ENCODE results near the gene APOM. TPM values are rescaled to one million over a fixed set of nuclear protein-coding genes. Genes with fewer than 3 reads are reported as not detected.

Gene APOM
- total RNA-seq, 1 experiment from 2014 or later: 2.6 TPM

- Mint-ChIP-seq H3K27ac (ENCODE audit: unreplicated experiment) (peak overlapping the region; percentile 55), H3K4me3 (ENCODE audit: low read depth, unreplicated experiment) (peak overlapping the region; percentile 75), H3K36me3 (ENCODE audit: insufficient read depth, unreplicated experiment) (peaks cover 48% of the 10 kb centered on the region)
These were observed 27.9 kb downstream of the APOM start for GRCh38 chr6:31683591-31683990.

GRCh38 chr6:31686483-31686882 is 30.8 kb downstream of the APOM start:
- TF ChIP-seq, protein P1, sequence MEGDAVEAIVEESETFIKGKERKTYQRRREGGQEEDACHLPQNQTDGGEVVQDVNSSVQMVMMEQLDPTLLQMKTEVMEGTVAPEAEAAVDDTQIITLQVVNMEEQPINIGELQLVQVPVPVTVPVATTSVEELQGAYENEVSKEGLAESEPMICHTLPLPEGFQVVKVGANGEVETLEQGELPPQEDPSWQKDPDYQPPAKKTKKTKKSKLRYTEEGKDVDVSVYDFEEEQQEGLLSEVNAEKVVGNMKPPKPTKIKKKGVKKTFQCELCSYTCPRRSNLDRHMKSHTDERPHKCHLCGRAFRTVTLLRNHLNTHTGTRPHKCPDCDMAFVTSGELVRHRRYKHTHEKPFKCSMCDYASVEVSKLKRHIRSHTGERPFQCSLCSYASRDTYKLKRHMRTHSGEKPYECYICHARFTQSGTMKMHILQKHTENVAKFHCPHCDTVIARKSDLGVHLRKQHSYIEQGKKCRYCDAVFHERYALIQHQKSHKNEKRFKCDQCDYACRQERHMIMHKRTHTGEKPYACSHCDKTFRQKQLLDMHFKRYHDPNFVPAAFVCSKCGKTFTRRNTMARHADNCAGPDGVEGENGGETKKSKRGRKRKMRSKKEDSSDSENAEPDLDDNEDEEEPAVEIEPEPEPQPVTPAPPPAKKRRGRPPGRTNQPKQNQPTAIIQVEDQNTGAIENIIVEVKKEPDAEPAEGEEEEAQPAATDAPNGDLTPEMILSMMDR (IDR thresholded peaks at IDR 0.05; ENCODE audit: unreplicated experiment): no peak
- H3K27me3 Mint-ChIP-seq (ENCODE audit: unreplicated experiment): no peaks in the 10 kb centered on the region
- no peak overlapping the region for H3K4me3 Mint-ChIP-seq (ENCODE audit: low read depth, unreplicated experiment)
- peak overlapping the region; percentile 13 for H3K27ac Mint-ChIP-seq (ENCODE audit: unreplicated experiment)
- peaks cover 45% of the 10 kb centered on the region for H3K36me3 Mint-ChIP-seq (ENCODE audit: insufficient read depth, unreplicated experiment)
- no TSS peak for BruUV-seq (replicated peaks)
- H3K4me1 Mint-ChIP-seq (ENCODE audit: low read depth, unreplicated experiment): peaks cover 27% of the 10 kb centered on the region
- CTCF ChIA-PET: no interaction called here
- no peaks in the 10 kb centered on the region for H3K9me3 Mint-ChIP-seq (ENCODE audit: low read depth, unreplicated experiment)
- DNase-seq: no peak
- intact Hi-C loops (cut with micrococcal nuclease; ENCODE audit: unreplicated experiment): no loop called here

More at GRCh38 chr6:31683591-31683990, 27.9 kb downstream of the APOM start:
- Mint-ChIP-seq H3K27me3 (ENCODE audit: unreplicated experiment) (no peaks in the 10 kb centered on the region), H3K9me3 (ENCODE audit: low read depth, unreplicated experiment) (no peaks in the 10 kb centered on the region), H3K4me1 (ENCODE audit: low read depth, unreplicated experiment) (peaks cover 28% of the 10 kb centered on the region)
- intact Hi-C loops (cut with micrococcal nuclease; ENCODE audit: unreplicated experiment): no loop called here
- CTCF ChIA-PET: interaction anchor here (1.5 kb wide), 1 partner anchor 86 kb away, joined by 8 read pairs; no protein-coding TSS in a partner anchor
- TF ChIP-seq, protein P1 (IDR thresholded peaks at IDR 0.05; ENCODE audit: unreplicated experiment): no peak
- DNase-seq: no peak
- BruUV-seq (replicated peaks): no TSS peak

DNA sequence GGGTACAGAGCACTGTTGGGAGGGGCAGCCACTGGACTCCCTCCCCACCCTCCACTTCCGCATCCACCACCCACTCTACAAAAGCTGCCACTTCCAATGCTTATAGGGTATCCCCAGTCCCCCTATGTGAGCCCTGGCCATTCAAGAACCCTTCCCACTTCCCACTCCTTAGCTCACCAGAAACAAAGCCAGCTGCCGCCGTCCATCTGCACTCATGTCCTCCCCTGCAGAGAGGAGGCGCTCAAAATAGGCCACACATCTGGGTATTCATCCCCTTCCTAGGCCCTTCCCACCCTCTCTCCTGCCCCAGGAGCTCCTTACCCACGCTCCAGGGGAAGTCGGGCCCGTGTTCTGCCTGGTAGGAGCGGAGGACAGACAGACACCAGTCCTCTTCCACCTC is 31.6 kb downstream of the APOM start:
- TF ChIP-seq, protein P1 (IDR thresholded peaks at IDR 0.05; ENCODE audit: unreplicated experiment): no peak
- no peaks in the 10 kb centered on the region for H3K9me3 Mint-ChIP-seq (ENCODE audit: low read depth, unreplicated experiment)
- no peak for DNase-seq
- BruUV-seq (replicated peaks): no TSS peak
- H3K27ac Mint-ChIP-seq (ENCODE audit: unreplicated experiment): no peak overlapping the region
- no peaks in the 10 kb centered on the region for H3K27me3 Mint-ChIP-seq (ENCODE audit: unreplicated experiment)
- H3K36me3 Mint-ChIP-seq (ENCODE audit: insufficient read depth, unreplicated experiment): peaks cover 44% of the 10 kb centered on the region
- no peak overlapping the region for H3K4me3 Mint-ChIP-seq (ENCODE audit: low read depth, unreplicated experiment)
- CTCF ChIA-PET: no interaction called here
- intact Hi-C loops (cut with micrococcal nuclease; ENCODE audit: unreplicated experiment): no loop called here
- peaks cover 25% of the 10 kb centered on the region for H3K4me1 Mint-ChIP-seq (ENCODE audit: low read depth, unreplicated experiment)

- no peak for DNase-seq
- H3K27me3 Mint-ChIP-seq (ENCODE audit: unreplicated experiment): no peaks in the 10 kb centered on the region
- TF ChIP-seq, protein P1 (IDR thresholded peaks at IDR 0.05; ENCODE audit: unreplicated experiment): no peak
- CTCF ChIA-PET: no interaction called here
- H3K4me3 Mint-ChIP-seq (ENCODE audit: low read depth, unreplicated experiment): no peak overlapping the region
- H3K4me1 Mint-ChIP-seq (ENCODE audit: low read depth, unreplicated experiment): peaks cover 22% of the 10 kb centered on the region
- H3K36me3 Mint-ChIP-seq (ENCODE audit: insufficient read depth, unreplicated experiment): peaks cover 45% of the 10 kb centered on the region
- no peak overlapping the region for H3K27ac Mint-ChIP-seq (ENCODE audit: unreplicated experiment)
- H3K9me3 Mint-ChIP-seq (ENCODE audit: low read depth, unreplicated experiment): no peaks in the 10 kb centered on the region
- no TSS peak for BruUV-seq (replicated peaks)
- intact Hi-C loops (cut with micrococcal nuclease; ENCODE audit: unreplicated experiment): no loop called here
These were observed 32.4 kb downstream of the APOM start for GRCh38 chr6:31687860-31688693.

Measured in Calu3 (cell line).